Glomerular visceral epithelial cell (primary cell): ENCODE results near the gene GBP4.

Experiments
- DNase-seq: peaks from one replicate; pipeline ENCODE4 v3.0.0-alpha.2; 2016; ENCODE audit errors: extremely low spot score

Gene GBP4

DNA sequence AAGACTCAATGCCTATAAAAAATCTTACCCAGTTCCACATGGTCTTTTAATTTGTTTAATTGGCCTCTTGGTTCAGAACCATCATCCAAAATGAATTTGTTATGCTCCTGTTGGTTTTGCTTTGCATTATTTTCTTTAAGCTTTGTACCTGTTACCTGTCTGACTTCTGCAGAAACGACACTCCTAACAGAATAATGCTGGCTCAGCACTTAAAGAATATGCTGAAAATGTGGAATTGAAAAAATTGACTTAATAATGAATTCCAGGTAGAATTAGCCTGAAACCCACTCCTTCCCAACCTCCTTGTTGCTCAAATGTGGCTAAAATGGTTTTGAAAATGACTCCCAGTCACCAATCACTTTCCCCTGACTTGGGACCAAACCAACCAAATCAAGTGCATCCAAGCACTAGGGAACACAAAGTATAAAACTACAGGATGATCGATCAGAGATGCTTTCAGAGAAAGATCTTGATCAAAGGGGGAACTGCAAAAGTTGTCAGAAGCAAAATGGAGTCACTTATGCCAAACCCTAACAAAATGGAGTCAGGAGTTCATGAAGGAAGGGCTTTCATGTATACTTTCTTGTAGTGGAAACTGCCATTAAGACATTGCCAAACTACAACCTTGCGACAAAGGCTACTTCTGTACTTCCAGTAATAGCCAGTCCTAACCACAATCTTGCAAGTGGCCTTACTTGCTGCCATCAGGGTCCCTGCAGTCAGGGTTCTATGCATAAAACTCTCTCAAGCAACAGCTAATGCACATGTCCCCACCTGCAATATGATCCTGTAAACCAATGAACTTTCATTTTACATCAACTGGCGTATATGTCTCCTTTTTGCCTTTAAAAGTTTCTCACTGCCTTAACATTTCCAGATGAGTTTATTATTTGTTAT, 28.3 kb downstream of the GBP4 start:
- no peak for DNase-seq

- DNase-seq, result no peak
These were observed 29.6 kb downstream of the GBP4 start for GRCh38 chr1:89169166-89169565.

GRCh38 chr1:89167590-89168230, 31.0 kb downstream of the GBP4 start:
- no peak for DNase-seq

GRCh38 chr1:89166705-89167104, 32.0 kb downstream of the GBP4 start:
- no peak for DNase-seq

- no peak for DNase-seq
These were observed 32.9 kb downstream of the GBP4 start for GRCh38 chr1:89165811-89166210.

GRCh38 chr1:89151047-89151446, 47.7 kb downstream of the GBP4 start:
- no peak for DNase-seq

- DNase-seq, result no peak
These were observed 48.8 kb downstream of the GBP4 start for GRCh38 chr1:89149976-89150375.

DNA sequence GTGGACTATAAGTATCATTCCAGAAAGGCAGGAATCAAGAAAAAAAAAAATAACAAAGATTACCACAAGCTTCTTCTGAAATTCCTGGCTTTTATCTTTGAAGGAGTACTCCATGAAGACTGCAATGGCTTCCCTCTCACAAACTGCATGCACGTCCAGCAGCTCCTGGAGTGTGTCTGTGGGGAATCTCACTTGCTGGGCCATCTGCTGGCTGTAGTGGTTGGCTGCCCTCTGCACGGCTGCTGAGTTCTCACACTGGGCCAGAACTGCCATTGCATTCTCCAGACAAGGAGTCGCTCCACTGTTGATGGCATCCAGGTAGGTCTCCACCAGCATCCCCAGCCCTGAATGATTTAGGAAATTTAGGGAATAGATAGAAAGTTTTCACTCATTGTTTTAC, 49.5 kb downstream of the GBP4 start:
- DNase-seq, result peak; percentile 35

DNA sequence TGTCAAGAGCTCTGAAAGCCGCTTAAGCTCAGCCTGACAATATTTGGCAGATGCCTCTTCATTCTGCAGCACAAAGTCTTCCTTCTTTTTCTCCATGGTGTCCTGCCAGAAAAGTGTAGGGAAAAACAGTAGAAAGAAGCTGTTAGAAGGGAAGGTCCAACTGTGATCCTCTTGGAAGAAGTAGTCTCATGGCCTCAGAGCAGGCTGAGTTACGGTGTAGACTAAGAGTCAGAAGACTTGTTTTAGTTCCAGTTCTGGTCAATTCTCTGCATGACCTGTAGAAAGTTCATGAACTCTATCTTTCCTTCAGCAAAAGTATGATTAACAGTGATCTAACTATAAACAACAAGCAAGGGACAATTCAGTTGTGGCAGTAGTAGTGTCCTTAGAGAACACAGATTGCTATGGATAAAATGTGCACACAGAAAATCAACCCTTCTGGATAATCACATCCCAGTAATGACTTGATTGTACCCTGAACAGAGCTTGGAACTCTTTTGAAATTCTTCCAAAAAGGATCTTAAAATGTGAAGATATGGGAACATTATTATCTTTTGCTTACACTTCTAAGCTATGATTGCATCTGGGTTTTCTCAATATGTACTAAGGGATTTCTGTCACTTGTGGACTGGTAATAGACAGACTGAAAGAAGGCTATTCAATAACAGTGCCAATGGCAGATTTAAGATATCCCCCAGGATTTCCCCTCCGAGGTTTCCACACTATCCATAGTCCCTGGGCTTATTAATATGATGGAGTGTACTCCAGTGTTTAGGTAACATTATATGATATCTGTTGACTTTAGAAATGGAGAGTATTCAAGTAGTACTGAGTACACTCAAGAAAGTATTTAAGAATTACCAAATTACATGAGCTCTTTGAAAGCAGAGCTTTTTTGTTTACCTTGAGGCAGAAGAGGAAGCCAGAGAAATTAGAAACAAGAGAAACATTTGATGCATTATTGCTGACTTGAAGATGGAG, 50.8 kb downstream of the GBP4 start:
- DNase-seq, result no peak

- no peak for DNase-seq
These were observed 52.0 kb downstream of the GBP4 start for GRCh38 chr1:89146721-89147120.

GRCh38 chr1:89143484-89143883, 55.3 kb downstream of the GBP4 start:
- DNase-seq, result no peak

DNA sequence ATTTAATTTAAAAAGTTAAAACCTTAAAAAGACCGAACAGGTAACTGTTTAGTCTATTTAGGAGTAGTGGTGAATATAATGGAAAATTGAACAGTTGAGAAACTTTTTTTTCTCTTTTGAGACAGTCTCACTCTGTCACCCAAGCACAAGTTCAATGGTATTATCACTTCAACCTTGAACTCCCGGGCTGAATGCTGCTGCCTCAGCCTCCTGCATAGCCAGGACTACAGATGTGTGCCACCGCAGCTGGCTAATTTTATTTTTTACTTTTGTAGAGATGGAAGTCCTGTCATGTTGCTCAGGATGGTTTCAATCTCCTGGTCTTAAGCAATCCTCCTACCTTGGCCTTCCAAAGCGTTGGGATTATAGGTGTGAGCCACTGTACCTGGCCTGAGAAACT, 56.6 kb downstream of the GBP4 start:
- no peak for DNase-seq

DNA sequence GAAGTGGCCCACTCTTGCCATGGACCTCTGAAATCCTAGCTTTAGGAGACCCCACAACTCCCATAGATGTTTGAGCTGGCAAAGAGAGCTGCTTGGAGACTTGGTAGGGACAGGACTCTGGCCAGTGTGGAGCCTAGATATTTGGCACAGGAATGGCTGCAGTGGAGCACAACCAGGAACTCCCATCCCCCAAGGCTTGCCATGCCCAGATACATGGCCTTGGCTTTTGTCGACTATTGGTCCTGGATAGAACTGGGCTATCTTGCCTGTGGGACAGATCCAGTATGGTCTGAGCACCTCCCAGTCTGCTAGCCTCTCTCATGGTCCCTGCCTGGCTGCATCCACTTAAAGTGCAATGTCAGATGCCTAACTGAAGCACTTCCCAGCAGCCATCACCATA, 65.0 kb downstream of the GBP4 start:
- no peak for DNase-seq
